ENCODE measurements around the gene HOXB3.

DNA sequence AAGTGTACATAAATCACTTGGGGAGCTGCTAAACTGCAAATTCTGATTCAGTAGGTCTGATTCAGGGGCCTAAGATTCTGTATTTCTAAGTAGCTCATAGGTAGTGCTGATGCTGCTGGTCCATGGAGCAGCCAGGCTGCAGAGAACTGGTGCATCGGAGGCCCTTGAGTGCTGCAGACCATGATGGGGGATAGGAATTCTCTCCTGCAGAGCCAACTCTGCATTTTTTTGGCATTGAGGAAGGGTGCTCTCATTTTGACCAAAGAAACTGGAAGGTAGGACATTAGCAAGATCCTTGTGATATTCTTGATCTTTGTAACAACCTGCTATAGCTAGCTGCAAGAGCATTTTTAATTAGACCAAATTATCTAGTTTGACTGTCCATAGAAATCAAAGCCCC lies 49.8 kb downstream of the HOXB3 start:
- TF ChIP-seq, protein P1, sequence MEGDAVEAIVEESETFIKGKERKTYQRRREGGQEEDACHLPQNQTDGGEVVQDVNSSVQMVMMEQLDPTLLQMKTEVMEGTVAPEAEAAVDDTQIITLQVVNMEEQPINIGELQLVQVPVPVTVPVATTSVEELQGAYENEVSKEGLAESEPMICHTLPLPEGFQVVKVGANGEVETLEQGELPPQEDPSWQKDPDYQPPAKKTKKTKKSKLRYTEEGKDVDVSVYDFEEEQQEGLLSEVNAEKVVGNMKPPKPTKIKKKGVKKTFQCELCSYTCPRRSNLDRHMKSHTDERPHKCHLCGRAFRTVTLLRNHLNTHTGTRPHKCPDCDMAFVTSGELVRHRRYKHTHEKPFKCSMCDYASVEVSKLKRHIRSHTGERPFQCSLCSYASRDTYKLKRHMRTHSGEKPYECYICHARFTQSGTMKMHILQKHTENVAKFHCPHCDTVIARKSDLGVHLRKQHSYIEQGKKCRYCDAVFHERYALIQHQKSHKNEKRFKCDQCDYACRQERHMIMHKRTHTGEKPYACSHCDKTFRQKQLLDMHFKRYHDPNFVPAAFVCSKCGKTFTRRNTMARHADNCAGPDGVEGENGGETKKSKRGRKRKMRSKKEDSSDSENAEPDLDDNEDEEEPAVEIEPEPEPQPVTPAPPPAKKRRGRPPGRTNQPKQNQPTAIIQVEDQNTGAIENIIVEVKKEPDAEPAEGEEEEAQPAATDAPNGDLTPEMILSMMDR (IDR thresholded peaks at IDR 0.05) = no peak
- TF ChIP-seq POLR2A (IDR thresholded peaks at IDR 0.05) (no peak), POLR2AphosphoS5 (IDR thresholded peaks at IDR 0.05) (no peak), EP300 (IDR thresholded peaks at IDR 0.05) (no peak)

Data from upper lobe of left lung (tissue), 4 donors.